ENCODE results near the gene SHTN1.

DNA sequence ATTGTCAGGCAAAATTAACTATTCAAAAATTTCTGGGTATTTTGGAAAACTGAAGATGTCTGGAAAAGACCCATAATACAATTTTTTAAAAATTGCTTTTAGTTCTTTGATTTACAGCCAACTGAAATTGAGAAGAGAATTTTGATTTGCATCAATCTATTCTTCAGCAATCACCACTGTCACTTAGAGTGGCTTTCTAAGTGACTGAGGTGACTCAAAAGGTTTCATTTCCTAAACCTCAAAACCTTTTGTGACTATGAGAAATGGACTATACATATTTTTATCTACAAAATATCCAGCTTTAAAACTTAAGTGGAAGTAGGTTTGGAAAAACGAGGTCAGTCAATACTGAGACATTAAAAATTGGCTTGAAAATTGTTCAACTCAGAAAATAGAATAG, 95.7 kb downstream of the SHTN1 start:
- TF ChIP-seq, protein P1, sequence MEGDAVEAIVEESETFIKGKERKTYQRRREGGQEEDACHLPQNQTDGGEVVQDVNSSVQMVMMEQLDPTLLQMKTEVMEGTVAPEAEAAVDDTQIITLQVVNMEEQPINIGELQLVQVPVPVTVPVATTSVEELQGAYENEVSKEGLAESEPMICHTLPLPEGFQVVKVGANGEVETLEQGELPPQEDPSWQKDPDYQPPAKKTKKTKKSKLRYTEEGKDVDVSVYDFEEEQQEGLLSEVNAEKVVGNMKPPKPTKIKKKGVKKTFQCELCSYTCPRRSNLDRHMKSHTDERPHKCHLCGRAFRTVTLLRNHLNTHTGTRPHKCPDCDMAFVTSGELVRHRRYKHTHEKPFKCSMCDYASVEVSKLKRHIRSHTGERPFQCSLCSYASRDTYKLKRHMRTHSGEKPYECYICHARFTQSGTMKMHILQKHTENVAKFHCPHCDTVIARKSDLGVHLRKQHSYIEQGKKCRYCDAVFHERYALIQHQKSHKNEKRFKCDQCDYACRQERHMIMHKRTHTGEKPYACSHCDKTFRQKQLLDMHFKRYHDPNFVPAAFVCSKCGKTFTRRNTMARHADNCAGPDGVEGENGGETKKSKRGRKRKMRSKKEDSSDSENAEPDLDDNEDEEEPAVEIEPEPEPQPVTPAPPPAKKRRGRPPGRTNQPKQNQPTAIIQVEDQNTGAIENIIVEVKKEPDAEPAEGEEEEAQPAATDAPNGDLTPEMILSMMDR (IDR thresholded peaks at IDR 0.05) = no peak
- TF ChIP-seq POLR2A (IDR thresholded peaks at IDR 0.05) = no peak
